Ishikawa (cell line): ENCODE data around the gene TPO.

ENCODE experiments used
- MAX ChIP-seq: IDR thresholded peaks from 2 replicates; pipeline ENCODE4 v1.6.1; 2012
- TAF1 ChIP-seq: IDR thresholded peaks from 2 replicates; pipeline ENCODE4 v1.6.1; 2012; ENCODE audit warnings: low read depth, mild to moderate bottlenecking
- ZBTB7A ChIP-seq: IDR thresholded peaks from 2 replicates; pipeline ENCODE4 v1.6.1; 2012; ENCODE audit warnings: low read depth

DNA sequence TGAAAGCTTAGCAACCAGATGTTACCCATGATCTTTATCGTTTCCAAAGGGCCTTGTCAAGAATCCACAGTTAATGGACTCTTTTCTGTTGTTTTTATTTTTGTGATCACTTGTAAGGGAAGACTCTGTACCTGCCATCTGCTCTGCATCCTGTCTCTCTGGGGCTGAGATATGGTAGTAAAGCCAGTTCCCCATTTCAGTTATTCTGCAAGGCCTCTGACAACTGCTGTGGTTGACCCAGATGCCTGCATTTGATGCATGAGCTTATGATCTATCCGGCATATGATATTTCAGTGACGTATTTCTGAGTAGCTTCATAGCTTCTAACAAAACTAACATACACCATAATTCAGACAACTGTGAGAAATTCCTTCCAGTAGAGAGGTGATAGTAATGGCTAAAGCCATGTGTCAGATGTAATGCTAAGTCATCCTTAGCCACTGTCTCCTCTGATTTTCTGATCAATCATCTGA lies 105.1 kb downstream of the TPO start:
- no peak for TF ChIP-seq MAX
- TF ChIP-seq TAF1: no peak
- no peak for TF ChIP-seq ZBTB7A
